ENCODE measurements around the gene RUNDC3A.
A peak's percentile ranks its signal among the peaks of the same experiment; 100 is the strongest.

Gene RUNDC3A

GRCh38 chr17:44283344-44284023 lies 24.9 kb upstream of the RUNDC3A start:
- DNase-seq (ENCODE audit: low read depth, low spot score), result no peak

GRCh38 chr17:44284024-44284400 lies 24.4 kb upstream of the RUNDC3A start:
- no peak for DNase-seq (ENCODE audit: low read depth, low spot score)

GRCh38 chr17:44287651-44288050 lies 20.8 kb upstream of the RUNDC3A start:
- no peak for DNase-seq (ENCODE audit: low read depth, low spot score)

GRCh38 chr17:44293509-44294226 lies 14.7 kb upstream of the RUNDC3A start:
- DNase-seq (ENCODE audit: low read depth, low spot score), result no peak

- DNase-seq (ENCODE audit: low read depth, low spot score), result no peak
Observed at GRCh38 chr17:44297975-44298374, 10.4 kb upstream of the RUNDC3A start.

GRCh38 chr17:44304651-44305050 lies 3.8 kb upstream of the RUNDC3A start:
- DNase-seq (ENCODE audit: low read depth, low spot score), result no peak

- DNase-seq (ENCODE audit: low read depth, low spot score), result no peak
Observed at GRCh38 chr17:44307387-44308186, 814 bp upstream of the RUNDC3A start.

- no peak for DNase-seq (ENCODE audit: low read depth, low spot score)
Observed at GRCh38 chr17:44308865-44309264, 464 bp downstream of the RUNDC3A start.

GRCh38 chr17:44309472-44309871 lies 1.1 kb downstream of the RUNDC3A start:
- no peak for DNase-seq (ENCODE audit: low read depth, low spot score)

- DNase-seq (ENCODE audit: low read depth, low spot score), result no peak
Observed at GRCh38 chr17:44310188-44310587, 1.8 kb downstream of the RUNDC3A start.

GRCh38 chr17:44310609-44311376 lies 2.4 kb downstream of the RUNDC3A start:
- no peak for DNase-seq (ENCODE audit: low read depth, low spot score)

GRCh38 chr17:44311562-44312181 lies 3.3 kb downstream of the RUNDC3A start:
- no peak for DNase-seq (ENCODE audit: low read depth, low spot score)

- no peak for DNase-seq (ENCODE audit: low read depth, low spot score)
Observed at GRCh38 chr17:44312396-44313104, 4.1 kb downstream of the RUNDC3A start.

GRCh38 chr17:44314031-44314430 lies 5.6 kb downstream of the RUNDC3A start:
- no peak for DNase-seq (ENCODE audit: low read depth, low spot score)

- no peak for DNase-seq (ENCODE audit: low read depth, low spot score)
Observed at GRCh38 chr17:44314524-44314868, 6.1 kb downstream of the RUNDC3A start.

- no peak for DNase-seq (ENCODE audit: low read depth, low spot score)
Observed at GRCh38 chr17:44314869-44315661, 6.7 kb downstream of the RUNDC3A start.

- DNase-seq (ENCODE audit: low read depth, low spot score), result peak; percentile 88
Observed at GRCh38 chr17:44315760-44316731, 7.6 kb downstream of the RUNDC3A start.

- no peak for DNase-seq (ENCODE audit: low read depth, low spot score)
Observed at GRCh38 chr17:44317545-44317944, 9.1 kb downstream of the RUNDC3A start.
